GM23248 (cell line): ENCODE measurements around the gene RALGPS1. TPM values are rescaled to one million over a fixed set of nuclear protein-coding genes. Genes with fewer than 3 reads are reported as not detected.
"Not testable (repeated sequence)": the region's sequence is repeated elsewhere in the genome, so short reads cannot be mapped to it uniquely, and the experiment has no call there.

Experiments used
- DNase-seq: peaks from one replicate; pipeline ENCODE4 v3.0.0-alpha.2; 2015
- H2AFZ ChIP-seq: fragments of 200-600 bp; sonication (generic); 2 replicates; pipeline ENCODE4 v1.6.1; 2016; ENCODE audit warnings: antibody characterized with exemption
- H3F3A ChIP-seq: fragments of 200-600 bp; sonication (generic); 2 replicates; pipeline ENCODE4 v1.6.1; 2016; ENCODE audit warnings: mild to moderate bottlenecking, antibody characterized with exemption, mixed run types; ENCODE audit not compliant: insufficient read depth
- H3K27ac ChIP-seq: fragments of 200-600 bp; sonication (generic); 2 replicates; pipeline ENCODE4 v1.5.1; 2016; ENCODE audit warnings: mild to moderate bottlenecking
- H3K27me3 ChIP-seq: fragments of 200-600 bp; sonication (generic); replicated peaks from 2 replicates; pipeline ENCODE4 v1.6.1; 2016; ENCODE audit warnings: mild to moderate bottlenecking; ENCODE audit not compliant: insufficient read depth
- H3K36me3 ChIP-seq: fragments of 200-600 bp; sonication (generic); 2 replicates; pipeline ENCODE4 v1.6.1; 2016; ENCODE audit warnings: low read depth, mild to moderate bottlenecking
- H3K4me1 ChIP-seq: fragments of 200-600 bp; sonication (generic); 2 replicates; pipeline ENCODE4 v1.6.1; 2016; ENCODE audit warnings: mild to moderate bottlenecking; ENCODE audit not compliant: insufficient read depth
- H3K4me2 ChIP-seq: fragments of 200-600 bp; sonication (generic); one replicate; pipeline ENCODE4 v1.6.1; 2016; ENCODE audit warnings: mild to moderate bottlenecking; ENCODE audit not compliant: unreplicated experiment
- H3K4me3 ChIP-seq: fragments of 200-600 bp; sonication (generic); 2 replicates; pipeline ENCODE4 v1.5.1; 2016; ENCODE audit warnings: mild to moderate bottlenecking
- H3K79me2 ChIP-seq: fragments of 200-600 bp; sonication (generic); 2 replicates; pipeline ENCODE4 v1.6.1; 2016; ENCODE audit warnings: mild to moderate bottlenecking; ENCODE audit not compliant: insufficient read depth
- H3K9ac ChIP-seq: fragments of 200-600 bp; sonication (generic); 2 replicates; pipeline ENCODE4 v1.6.1; 2016; ENCODE audit warnings: mild to moderate bottlenecking
- H3K9me2 ChIP-seq: fragments of 200-600 bp; sonication (generic); 2 replicates; pipeline ENCODE4 v1.6.1; 2016; ENCODE audit warnings: mixed run types, mild to moderate bottlenecking, moderate library complexity; ENCODE audit not compliant: insufficient read depth
- H3K9me3 ChIP-seq: fragments of 200-600 bp; sonication (generic); one replicate; pipeline ENCODE4 v1.6.1; 2017; ENCODE audit warnings: low read depth
- H4K20me1 ChIP-seq: fragments of 200-600 bp; sonication (generic); 2 replicates; pipeline ENCODE4 v1.6.0; 2016; ENCODE audit not compliant: insufficient read depth
- EZH2 ChIP-seq: fragments of 200-600 bp; sonication (generic); IDR thresholded peaks from 2 replicates; pipeline ENCODE4 v1.6.1; 2018; ENCODE audit warnings: antibody characterized with exemption, mild to moderate bottlenecking; ENCODE audit not compliant: insufficient read depth, poor library complexity, severe bottlenecking
- EZH2phosphoT487 ChIP-seq: fragments of 200-600 bp; sonication (generic); IDR thresholded peaks from 2 replicates; pipeline ENCODE4 v1.6.1; 2018; ENCODE audit warnings: antibody characterized with exemption, moderate library complexity, mild to moderate bottlenecking, low read depth; ENCODE audit not compliant: insufficient read depth
- WGBS, 2 experiments: methylation state at CpG; one replicate each; pipeline ENCODE4 v1.1.6; 2015 to 2017; ENCODE audit warnings: low lambda C conversion rate in 2 of 2, low coverage in 1 of 2; ENCODE audit errors: missing lambda C conversion rate in 2 of 2; 5-methylcytosine and 5-hydroxymethylcytosine counted together
- in situ Hi-C: fragments of 300-500 bp; cut with MboI; formaldehyde crosslinking; loops from 2 replicates; pipeline ENCODE4 v1.15.0; 2020
- polyA plus RNA-seq: library from polyadenylated mRNA; unstranded; fragments of >200 nt; fragmentation: Nextera tagmentation; extraction: Ambion mirVana; gene quantifications from 2 replicates; pipeline ENCODE4 v1.2.1, GENCODE V29; 2016
- total RNA-seq: library from RNA; depleted of rRNA; stranded (reverse); fragments of >200 nt; shearing (Covaris generic); gene quantifications from 2 replicates; pipeline ENCODE4 v1.2.3, GENCODE V29; 2014

Gene RALGPS1
- total and polyA plus RNA-seq, 2 experiments from 2014 or later: 0.54 to 1.8 TPM

DNA sequence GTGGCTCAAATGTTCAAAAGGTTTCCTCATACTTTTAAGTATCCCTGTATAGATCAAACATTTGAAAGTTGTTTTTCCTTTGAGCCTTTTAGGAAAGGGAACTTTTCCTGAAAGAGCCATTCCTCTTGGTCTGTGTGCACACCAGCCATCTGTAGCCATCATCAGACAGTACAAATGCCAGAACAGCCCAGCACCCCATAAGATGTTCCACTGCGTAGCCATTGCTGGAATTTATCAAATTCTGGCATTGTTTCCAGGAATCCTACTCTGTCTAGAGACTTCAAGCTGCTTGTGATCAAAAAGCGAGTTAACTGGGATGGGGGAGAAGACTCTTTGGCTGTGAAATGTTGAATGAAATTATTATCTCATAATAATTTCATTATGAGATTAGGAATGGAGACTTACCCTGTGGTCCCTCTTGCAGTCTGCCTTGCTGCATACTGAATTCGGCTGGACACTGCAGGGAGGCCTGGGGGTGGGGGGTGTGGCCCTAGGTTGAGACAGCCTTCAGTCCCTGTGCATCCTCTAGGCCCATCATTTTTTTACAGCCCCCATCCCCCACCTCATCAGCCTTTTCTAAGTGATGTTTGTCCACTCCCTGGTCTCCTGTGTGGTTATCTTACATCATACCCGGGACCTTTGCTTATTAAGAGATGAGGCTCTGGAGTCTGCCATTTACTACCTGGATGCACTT lies 99.8 kb downstream of the RALGPS1 start:
- no peak for TF ChIP-seq EZH2phosphoT487
- no peak for TF ChIP-seq EZH2
- Histone ChIP-seq H3K9me3 (no peaks in the 10 kb centered on the region), H4K20me1 (no peaks in the 10 kb centered on the region), H3K4me2 (no peak overlapping the region), H3K4me1 (peaks cover 13% of the 10 kb centered on the region; the same call in 1 of the 2 replicates), H3F3A (no peaks in the 10 kb centered on the region), H3K9ac (no peak overlapping the region), H3K4me3 (no peak overlapping the region), H3K27me3 (no peaks in the 10 kb centered on the region), H3K9me2 (no peaks in the 10 kb centered on the region), H3K36me3 (no peaks in the 10 kb centered on the region), H2AFZ (no peak overlapping the region), H3K27ac (no peak overlapping the region), H3K79me2 (no peaks in the 10 kb centered on the region)
- WGBS, 2 experiments: 49 to 54% methylated on average over 4 of the region's 4 CpGs
- in situ Hi-C loops: no loop called here
- peak; percentile 41 for DNase-seq

DNA sequence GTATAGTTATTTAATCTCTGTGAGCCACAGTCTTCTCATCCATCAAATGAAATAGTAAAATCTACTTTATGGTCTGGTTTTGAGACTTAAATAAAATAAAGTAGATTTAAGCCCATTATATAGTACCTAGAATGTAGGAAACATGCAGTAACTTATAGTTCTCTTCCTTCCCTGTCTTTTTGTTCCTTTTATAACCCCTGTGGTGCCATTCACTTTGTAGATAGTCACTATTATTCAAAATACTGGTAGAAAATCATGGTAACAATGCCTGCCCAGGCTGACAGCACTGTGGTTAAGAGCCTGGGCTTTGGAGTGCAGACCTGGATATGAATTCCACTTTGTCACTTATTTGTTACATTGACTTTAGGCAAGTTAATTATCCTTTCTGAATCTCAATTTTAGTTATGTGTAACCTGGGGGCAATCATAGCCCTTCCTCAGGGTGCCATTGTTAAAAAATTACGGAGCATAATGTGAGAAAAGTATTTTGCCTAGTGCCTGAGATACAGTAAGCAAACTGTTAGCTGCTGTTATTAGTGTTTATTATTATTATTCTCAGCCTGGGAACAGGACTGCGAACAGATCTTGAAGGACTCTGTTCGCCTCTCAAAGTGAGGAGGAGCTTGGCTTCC lies 100.4 kb downstream of the RALGPS1 start:
- Histone ChIP-seq H3K9me3 (no peaks in the 10 kb centered on the region), H3K27me3 (no peaks in the 10 kb centered on the region), H3K79me2 (no peaks in the 10 kb centered on the region), H3K9ac (no peak overlapping the region), H3K27ac (no peak overlapping the region), H3K4me1 (peaks cover 13% of the 10 kb centered on the region; the same call in 1 of the 2 replicates), H3K4me3 (no peak overlapping the region), H3K36me3 (no peaks in the 10 kb centered on the region), H3K9me2 (no peaks in the 10 kb centered on the region), H2AFZ (no peak overlapping the region), H3F3A (no peaks in the 10 kb centered on the region), H4K20me1 (no peaks in the 10 kb centered on the region), H3K4me2 (no peak overlapping the region)
- no peak for TF ChIP-seq EZH2
- 94 to 97% methylated on average over 3 of the region's 3 CpGs for WGBS, 2 experiments
- in situ Hi-C loops: no loop called here
- no peak for DNase-seq

- no peak overlapping the region for H2AFZ ChIP-seq
- H3K4me2 ChIP-seq: no peak overlapping the region
- no peak overlapping the region for H3K27ac ChIP-seq
- TF ChIP-seq EZH2: no peak
- TF ChIP-seq EZH2phosphoT487: no peak
- in situ Hi-C loops: no loop called here
- no peaks in the 10 kb centered on the region for H3F3A ChIP-seq
- H3K4me1 ChIP-seq: peaks cover 13% of the 10 kb centered on the region; the same call in 1 of the 2 replicates
- no peak overlapping the region for H3K9ac ChIP-seq
- 89 to 91% methylated on average over 4 of the region's 4 CpGs for WGBS, 2 experiments
- no peaks in the 10 kb centered on the region for H3K79me2 ChIP-seq
- no peak overlapping the region for H3K4me3 ChIP-seq
- DNase-seq: no peak
- H3K9me2 ChIP-seq: no peaks in the 10 kb centered on the region
- no peaks in the 10 kb centered on the region for H3K36me3 ChIP-seq
- no peaks in the 10 kb centered on the region for H3K27me3 ChIP-seq
- no peaks in the 10 kb centered on the region for H3K9me3 ChIP-seq
- H4K20me1 ChIP-seq: no peaks in the 10 kb centered on the region
Measured at GRCh38 chr9:127015921-127016512, 101.4 kb downstream of the RALGPS1 start.

DNA sequence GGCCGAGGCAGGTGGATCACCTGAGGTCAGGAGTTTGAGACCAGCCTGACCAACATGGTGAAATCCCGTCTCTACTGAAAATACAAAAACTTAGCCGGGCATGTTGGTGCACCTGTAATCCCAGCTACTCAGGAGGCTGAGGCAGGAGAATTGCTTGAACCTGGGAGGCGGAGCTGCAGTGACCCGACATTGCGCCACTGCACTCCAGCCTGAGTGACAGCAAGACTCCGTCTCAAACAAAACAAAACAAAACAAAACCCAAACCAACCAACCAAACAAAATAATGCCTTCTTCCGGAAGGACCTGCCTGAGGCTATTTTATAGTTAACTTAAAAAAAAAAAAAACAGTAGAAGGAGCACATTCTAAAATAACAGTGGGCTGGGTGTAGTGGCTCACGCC lies 103.4 kb downstream of the RALGPS1 start:
- H4K20me1 ChIP-seq, H3K27me3 ChIP-seq, H2AFZ ChIP-seq, H3K36me3 ChIP-seq, DNase-seq, in situ Hi-C loops, H3K79me2 ChIP-seq, H3F3A ChIP-seq, H3K9me2 ChIP-seq, H3K4me3 ChIP-seq, H3K9me3 ChIP-seq, H3K4me2 ChIP-seq, H3K9ac ChIP-seq, H3K27ac ChIP-seq: not testable (repeated sequence)
- peaks cover 27% of the 10 kb centered on the region for H3K4me1 ChIP-seq
- 86 to 90% methylated on average over 9 of the region's 9 CpGs for WGBS, 2 experiments
